Vagina (tissue), 2 donors: ENCODE data around the gene IP6K2. TPM values are rescaled to one million over a fixed set of nuclear protein-coding genes. Genes with fewer than 3 reads are reported as not detected.

Experiments
- DNase-seq, 2 donors: peaks; one replicate each; pipeline ENCODE4 v3.0.0-alpha.2; 2017; ENCODE audit errors: extremely low spot score in 2 of 2
- H3K27ac ChIP-seq: fragments of 200-600 bp; sonication (generic); one replicate; pipeline ENCODE4 v1.5.1; 2019
- H3K27me3 ChIP-seq: fragments of 200-600 bp; sonication (generic); one replicate; pipeline ENCODE4 v1.5.1; 2019
- H3K36me3 ChIP-seq, 2 donors: fragments of 200-600 bp; sonication (generic); one replicate each; pipeline ENCODE4 v1.5.1; 2017 to 2019
- H3K4me1 ChIP-seq: fragments of 200-600 bp; sonication (generic); one replicate; pipeline ENCODE4 v1.5.1; 2019
- H3K4me3 ChIP-seq, 2 donors: fragments of 200-600 bp; sonication (generic); 1 replicate in 1 of 2; 2 replicates in 1 of 2; pipeline ENCODE4 v1.5.1; 2016 to 2019
- H3K9me3 ChIP-seq: fragments of 200-600 bp; sonication (generic); one replicate; pipeline ENCODE4 v1.5.1; 2019
- CTCF ChIP-seq, 3 experiments: fragments of 450-650 bp in 2 of 3; fragments of 200-600 bp in 1 of 3; sonication (generic) in 1 of 3; IDR thresholded peaks; one replicate each; pipeline ENCODE4 v1.5.1; 2017 to 2019; ENCODE audit warnings: antibody characterized with exemption in 3 of 3, mild to moderate bottlenecking in 2 of 3, moderate library complexity in 2 of 3
- POLR2A ChIP-seq, 2 donors: fragments of 450-650 bp; IDR thresholded peaks; one replicate each; pipeline ENCODE4 v1.6.1; 2017; ENCODE audit warnings: antibody characterized with exemption in 2 of 2, mild to moderate bottlenecking in 2 of 2, moderate library complexity in 2 of 2
- POLR2AphosphoS5 ChIP-seq, 2 donors: sonication (generic); formaldehyde crosslinking; IDR thresholded peaks; one replicate each; pipeline ENCODE4 v1.9.0; 2017; ENCODE audit warnings: antibody characterized with exemption in 2 of 2, mild to moderate bottlenecking in 2 of 2, low read depth in 1 of 2; ENCODE audit not compliant: insufficient read depth in 1 of 2
- intact Hi-C: fragments of 100-400 bp; cut with DNase I; formaldehyde crosslinking; loops from one replicate; pipeline ENCODE4 v1.15.1; 2023
- total RNA-seq: library from RNA; depleted of rRNA; stranded (reverse); fragments of >200 nt; gene quantifications from one replicate; pipeline ENCODE4 v1.2.3, GENCODE V29; 2016

Gene IP6K2
- total RNA-seq, 1 donor from 2014 or later, result 119 TPM

GRCh38 chr3:48684480-48685143 is 32.4 kb downstream of the IP6K2 start:
- no peak for DNase-seq
- peak overlapping the region; percentile 90 for H3K4me3 ChIP-seq
- intact Hi-C loops, result no loop called here
- peaks cover 33% of the 10 kb centered on the region for H3K4me1 ChIP-seq
- H3K27me3 ChIP-seq, result no peaks in the 10 kb centered on the region
- peaks cover 0 to 43% of the 10 kb centered on the region in 2 donors for H3K36me3 ChIP-seq
- no peak for TF ChIP-seq POLR2AphosphoS5 (IDR thresholded peaks at IDR 0.05; ENCODE audit: insufficient read depth in 1 of 2, low read depth in 1 of 2)
- no peak for TF ChIP-seq POLR2A (IDR thresholded peaks at IDR 0.05)
- TF ChIP-seq CTCF (IDR thresholded peaks at IDR 0.05), result no peak
- H3K27ac ChIP-seq, result peak overlapping the region; percentile 91
- H3K9me3 ChIP-seq, result no peaks in the 10 kb centered on the region

- intact Hi-C loops, result no loop called here
- Histone ChIP-seq H3K9me3 (no peaks in the 10 kb centered on the region), H3K36me3 (peaks cover 0 to 42% of the 10 kb centered on the region in 2 donors), H3K4me3 (peak overlapping the region; percentile 90), H3K27ac (no peak overlapping the region), H3K27me3 (no peaks in the 10 kb centered on the region), H3K4me1 (peaks cover 33% of the 10 kb centered on the region)
- TF ChIP-seq POLR2A (IDR thresholded peaks at IDR 0.05) (no peak), POLR2AphosphoS5 (IDR thresholded peaks at IDR 0.05; ENCODE audit: insufficient read depth in 1 of 2, low read depth in 1 of 2) (no peak), CTCF (IDR thresholded peaks at IDR 0.05) (no peak)
- DNase-seq, result no peak
Observed at GRCh38 chr3:48684054-48684349, 33.0 kb downstream of the IP6K2 start.

DNA sequence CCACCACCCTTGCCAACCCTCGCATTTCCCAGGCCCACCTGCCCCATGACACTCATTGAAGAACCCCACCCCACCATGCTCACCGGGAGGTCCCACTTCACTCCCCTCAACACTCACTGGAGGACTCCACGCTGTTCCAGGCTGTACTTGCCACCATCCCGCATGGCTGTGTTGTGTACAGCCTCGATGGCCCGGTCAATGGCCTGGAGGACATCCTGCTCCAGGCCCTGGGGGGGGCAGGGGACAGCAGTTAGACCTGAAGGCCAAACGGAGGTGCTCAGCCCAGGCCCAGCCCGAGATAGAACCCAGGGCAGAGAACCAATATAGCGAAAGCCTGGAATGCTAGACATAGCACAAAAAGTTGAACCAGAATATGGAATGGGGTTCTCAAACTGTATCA is 34.2 kb downstream of the IP6K2 start:
- H3K27me3 ChIP-seq, result no peaks in the 10 kb centered on the region
- intact Hi-C loops, result no loop called here
- peaks cover 0 to 43% of the 10 kb centered on the region in 2 donors for H3K36me3 ChIP-seq

GRCh38 chr3:48681974-48682610 is 34.9 kb downstream of the IP6K2 start:
- DNase-seq, result no peak
- no peaks in the 10 kb centered on the region for H3K27me3 ChIP-seq
- H3K36me3 ChIP-seq, result peaks cover 0 to 47% of the 10 kb centered on the region in 2 donors
- no peak overlapping the region for H3K27ac ChIP-seq
- TF ChIP-seq CTCF (IDR thresholded peaks at IDR 0.05) (no peak), POLR2AphosphoS5 (IDR thresholded peaks at IDR 0.05; ENCODE audit: insufficient read depth in 1 of 2, low read depth in 1 of 2) (no peak), POLR2A (IDR thresholded peaks at IDR 0.05) (no peak)
- no peaks in the 10 kb centered on the region for H3K9me3 ChIP-seq
- intact Hi-C loops, result no loop called here
- no peak overlapping the region for H3K4me3 ChIP-seq
- H3K4me1 ChIP-seq, result peaks cover 33% of the 10 kb centered on the region

More for the DNA sequence above, 34.2 kb downstream of the IP6K2 start:
- TF ChIP-seq POLR2A (IDR thresholded peaks at IDR 0.05), result no peak
- TF ChIP-seq CTCF (IDR thresholded peaks at IDR 0.05), result no peak
- TF ChIP-seq POLR2AphosphoS5 (IDR thresholded peaks at IDR 0.05; ENCODE audit: insufficient read depth in 1 of 2, low read depth in 1 of 2), result no peak
- no peak overlapping the region for H3K4me3 ChIP-seq
- DNase-seq, result no peak
- H3K4me1 ChIP-seq, result peaks cover 33% of the 10 kb centered on the region
- no peak overlapping the region for H3K27ac ChIP-seq
- no peaks in the 10 kb centered on the region for H3K9me3 ChIP-seq

DNA sequence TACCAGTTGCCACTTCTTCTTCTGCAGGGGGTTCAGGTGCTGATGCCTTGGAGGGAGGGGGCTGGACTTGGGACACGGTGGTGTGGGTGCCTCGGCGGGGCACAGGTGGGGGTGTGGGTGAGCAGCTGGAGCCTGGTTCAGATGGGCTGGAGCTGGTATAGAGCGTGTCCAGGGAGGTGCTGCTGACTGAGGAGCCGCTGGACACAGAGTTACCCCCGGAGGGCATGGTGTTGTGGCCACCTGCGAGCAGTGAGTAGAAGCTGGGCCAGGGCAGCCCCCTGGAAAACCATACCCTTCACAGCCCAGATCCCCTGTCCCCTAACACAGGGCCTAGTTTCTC is 35.5 kb downstream of the IP6K2 start:
- H3K27ac ChIP-seq, result no peak overlapping the region
- intact Hi-C loops, result no loop called here
- H3K36me3 ChIP-seq, result peaks cover 0 to 47% of the 10 kb centered on the region in 2 donors
- H3K4me1 ChIP-seq, result peaks cover 30% of the 10 kb centered on the region
- no peak for DNase-seq
- TF ChIP-seq CTCF (IDR thresholded peaks at IDR 0.05) (no peak), POLR2A (IDR thresholded peaks at IDR 0.05) (no peak), POLR2AphosphoS5 (IDR thresholded peaks at IDR 0.05; ENCODE audit: insufficient read depth in 1 of 2, low read depth in 1 of 2) (no peak)
- no peaks in the 10 kb centered on the region for H3K27me3 ChIP-seq
- no peaks in the 10 kb centered on the region for H3K9me3 ChIP-seq
- no peak overlapping the region for H3K4me3 ChIP-seq
